AG09309 (cell line): ENCODE measurements around the gene NRIP3.

Source experiments
- DNase-seq: peaks from one replicate; pipeline ENCODE4 v3.0.0-alpha.2; 2010; ENCODE audit warnings: low read depth
- H3K4me3 ChIP-seq: 2 replicates; pipeline ENCODE4 v1.5.1; 2011; ENCODE audit warnings: mild to moderate bottlenecking, low read depth, low read length, moderate library complexity; ENCODE audit not compliant: control insufficient read depth
- TF ChIP-seq, protein P1 (sequence below): IDR thresholded peaks from 2 replicates; pipeline ENCODE4 v1.5.1; 2011; ENCODE audit warnings: mild to moderate bottlenecking, low read depth, low read length, inconsistent platforms; ENCODE audit not compliant: insufficient read depth, control insufficient read depth; ENCODE audit errors: missing control alignments

Gene NRIP3

DNA sequence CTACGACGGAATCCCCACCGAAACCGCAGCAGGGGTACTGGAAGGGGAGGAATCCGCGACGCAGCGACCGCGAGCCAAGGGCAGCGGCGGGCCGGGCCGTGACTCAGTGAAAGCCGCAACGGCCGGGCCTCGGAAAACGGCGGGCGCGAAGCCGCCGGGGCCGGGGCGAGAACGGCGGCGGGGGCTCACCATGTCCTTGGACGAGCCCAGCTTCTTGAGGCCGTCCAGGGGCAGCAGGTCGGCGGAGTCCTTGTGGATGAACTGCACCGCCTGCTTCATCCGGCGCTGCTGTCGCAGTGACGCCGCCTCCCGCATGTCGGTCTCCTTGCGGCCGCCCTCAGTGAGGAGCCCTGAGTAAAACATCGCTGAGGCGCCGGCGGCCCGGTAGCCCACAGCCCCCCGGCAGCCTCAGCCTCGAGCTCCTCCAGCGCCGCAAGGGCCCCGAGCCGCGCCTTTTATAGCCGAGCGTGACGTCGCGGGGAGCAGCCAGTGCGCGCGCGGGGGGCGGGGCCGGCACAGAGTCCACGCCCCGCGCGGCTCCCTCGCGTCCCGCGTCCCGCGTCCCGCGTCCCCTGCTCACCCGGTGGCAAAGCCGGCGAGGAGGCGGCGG, at the start of gene NRIP3:
Gene NRIP3, minus strand, starts transcription at position 429 of the 610 bp plus-strand sequence. Its CDS starts 66 bp downstream, at position 363.
- H3K4me3 ChIP-seq = peak within 1 kb of the TSS; percentile 44
- no peak for DNase-seq
- TF ChIP-seq, protein P1, sequence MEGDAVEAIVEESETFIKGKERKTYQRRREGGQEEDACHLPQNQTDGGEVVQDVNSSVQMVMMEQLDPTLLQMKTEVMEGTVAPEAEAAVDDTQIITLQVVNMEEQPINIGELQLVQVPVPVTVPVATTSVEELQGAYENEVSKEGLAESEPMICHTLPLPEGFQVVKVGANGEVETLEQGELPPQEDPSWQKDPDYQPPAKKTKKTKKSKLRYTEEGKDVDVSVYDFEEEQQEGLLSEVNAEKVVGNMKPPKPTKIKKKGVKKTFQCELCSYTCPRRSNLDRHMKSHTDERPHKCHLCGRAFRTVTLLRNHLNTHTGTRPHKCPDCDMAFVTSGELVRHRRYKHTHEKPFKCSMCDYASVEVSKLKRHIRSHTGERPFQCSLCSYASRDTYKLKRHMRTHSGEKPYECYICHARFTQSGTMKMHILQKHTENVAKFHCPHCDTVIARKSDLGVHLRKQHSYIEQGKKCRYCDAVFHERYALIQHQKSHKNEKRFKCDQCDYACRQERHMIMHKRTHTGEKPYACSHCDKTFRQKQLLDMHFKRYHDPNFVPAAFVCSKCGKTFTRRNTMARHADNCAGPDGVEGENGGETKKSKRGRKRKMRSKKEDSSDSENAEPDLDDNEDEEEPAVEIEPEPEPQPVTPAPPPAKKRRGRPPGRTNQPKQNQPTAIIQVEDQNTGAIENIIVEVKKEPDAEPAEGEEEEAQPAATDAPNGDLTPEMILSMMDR = no peak

DNA sequence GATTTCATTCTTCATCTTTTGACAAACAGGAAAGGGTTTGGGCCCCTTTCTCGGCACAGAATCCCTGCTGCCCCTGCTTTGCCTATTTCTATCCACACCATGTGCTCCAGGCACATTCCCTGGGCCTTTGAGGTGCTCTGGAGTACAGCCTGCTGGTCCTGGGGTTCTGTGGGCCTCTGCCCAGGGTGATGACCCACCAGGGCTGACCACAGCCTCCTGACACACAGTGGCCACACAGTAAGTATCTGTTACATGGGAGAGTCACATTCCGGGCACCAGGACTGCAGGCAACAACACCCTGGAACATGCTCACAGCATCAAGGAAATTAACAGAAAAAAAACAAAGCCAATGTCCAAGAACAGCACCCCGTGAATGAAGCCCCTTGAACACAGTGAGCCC, 48.5 kb upstream of the NRIP3 start:
- H3K4me3 ChIP-seq = no peak overlapping the region
- TF ChIP-seq, protein P1 = no peak
- DNase-seq = no peak

DNA sequence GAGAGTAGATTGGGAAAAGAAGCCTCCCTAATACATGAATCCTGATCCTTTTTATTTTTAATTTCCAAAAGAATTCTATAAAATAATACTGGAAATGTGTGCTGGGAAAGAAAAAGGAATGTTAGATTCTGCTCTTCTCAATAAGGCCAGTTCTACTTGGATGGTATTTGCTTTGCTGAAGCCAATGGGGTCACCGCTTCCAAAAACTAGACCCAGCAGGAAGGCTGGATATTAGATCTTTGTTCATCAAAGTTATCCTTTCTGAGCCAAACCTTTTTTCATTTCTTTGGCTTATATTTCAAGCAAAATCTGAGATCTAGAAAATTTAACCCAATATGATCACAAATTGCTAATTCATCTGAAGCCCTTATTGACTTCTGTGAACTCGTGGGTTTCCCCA, 46.2 kb upstream of the NRIP3 start:
- DNase-seq = no peak
- TF ChIP-seq, protein P1 = no peak
- no peak overlapping the region for H3K4me3 ChIP-seq

DNA sequence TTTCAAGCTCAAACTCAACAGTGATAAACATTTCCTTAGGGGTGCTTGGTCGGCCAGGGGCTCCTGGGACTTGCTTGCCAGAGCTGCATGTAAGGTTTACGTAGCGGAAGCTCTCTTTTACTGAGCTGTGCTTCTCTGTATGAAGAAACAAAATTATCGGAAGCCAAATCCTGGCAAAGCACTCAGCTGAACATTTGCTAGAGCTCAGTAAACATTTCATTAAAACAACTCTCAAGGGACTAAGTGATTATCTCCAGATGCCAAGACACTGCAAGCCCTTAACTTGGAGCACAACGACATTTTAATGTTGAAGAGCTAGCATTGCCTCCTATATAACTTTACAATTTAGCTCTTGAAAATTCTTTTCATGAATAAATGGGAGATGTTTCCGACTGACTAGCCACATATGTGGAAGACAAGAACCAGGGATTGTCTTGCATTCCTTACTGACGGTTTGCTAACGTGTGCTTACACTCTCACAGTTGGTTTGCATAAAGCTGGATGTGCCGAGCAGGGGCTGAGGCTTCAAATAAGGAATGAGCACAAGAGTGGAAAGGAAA, 44.2 kb upstream of the NRIP3 start:
- no peak overlapping the region for H3K4me3 ChIP-seq
- no peak for DNase-seq
- TF ChIP-seq, protein P1 = no peak

DNA sequence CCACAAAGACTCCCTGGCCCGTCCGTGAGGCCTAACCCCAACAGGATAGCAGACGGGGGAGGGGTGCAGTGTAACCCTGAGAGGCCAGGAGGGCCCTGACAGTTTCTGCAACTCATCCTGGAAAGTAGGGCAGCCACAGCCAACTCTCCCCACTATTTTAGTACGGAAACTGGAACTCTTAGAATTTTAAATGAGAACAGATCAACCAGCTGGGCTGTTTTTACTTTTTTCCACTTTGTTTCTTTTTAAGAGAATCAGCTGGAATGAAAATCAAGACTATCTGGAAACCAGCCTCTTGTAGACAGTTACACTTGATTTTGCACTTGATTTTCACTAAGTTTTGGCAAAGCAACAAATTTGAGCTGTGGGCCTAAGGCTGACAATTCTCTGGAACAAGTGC, 42.7 kb upstream of the NRIP3 start:
- DNase-seq = no peak
- TF ChIP-seq, protein P1 = no peak
- no peak overlapping the region for H3K4me3 ChIP-seq

DNA sequence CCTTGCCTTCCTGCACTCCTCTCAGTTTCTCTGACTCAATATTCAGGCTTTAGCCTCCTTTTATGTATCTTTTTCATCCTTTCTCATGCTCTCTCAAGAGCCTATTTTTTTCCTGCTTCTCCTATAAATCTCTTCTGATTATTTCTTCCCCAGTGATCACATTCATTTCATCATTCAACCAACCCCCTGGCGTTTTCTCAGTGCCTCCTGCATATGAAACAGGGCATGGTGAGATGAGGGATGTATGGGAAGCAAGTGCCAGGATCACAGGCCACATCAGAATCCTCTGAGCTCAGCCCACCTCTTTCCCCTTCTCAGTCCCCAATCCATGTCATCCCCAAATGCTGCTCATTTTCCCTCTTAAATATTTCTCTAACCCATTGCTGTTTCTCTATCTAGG, 38.7 kb upstream of the NRIP3 start:
- DNase-seq = no peak
- no peak overlapping the region for H3K4me3 ChIP-seq
- TF ChIP-seq, protein P1 = no peak
